Fibroblast of skin of back (primary cell): ENCODE data around the gene TRAK2.
A peak's percentile ranks its signal among the peaks of the same experiment; 100 is the strongest.
"Not testable (repeated sequence)": the region's sequence is repeated elsewhere in the genome, so short reads cannot be mapped to it uniquely, and the experiment has no call there.

Experiments used
- DNase-seq: peaks from one replicate; pipeline ENCODE4 v3.0.0-alpha.2; 2013

Gene TRAK2

GRCh38 chr2:201415149-201415548 lies 36.1 kb downstream of the TRAK2 start:
- DNase-seq = no peak

- DNase-seq = peak; percentile 78
These were observed 36.9 kb downstream of the TRAK2 start for GRCh38 chr2:201414099-201415023.

- no peak for DNase-seq
These were observed 37.7 kb downstream of the TRAK2 start for GRCh38 chr2:201413552-201413951.

- DNase-seq = no peak
These were observed 38.1 kb downstream of the TRAK2 start for GRCh38 chr2:201413143-201413542.

GRCh38 chr2:201411421-201411820 lies 39.8 kb downstream of the TRAK2 start:
- peak; percentile 63 for DNase-seq

GRCh38 chr2:201408931-201409330 lies 42.3 kb downstream of the TRAK2 start:
- DNase-seq = no peak

- no peak for DNase-seq
These were observed 44.0 kb downstream of the TRAK2 start for GRCh38 chr2:201407265-201407664.

GRCh38 chr2:201406077-201406662 lies 45.1 kb downstream of the TRAK2 start:
- peak; percentile 46 for DNase-seq

GRCh38 chr2:201404699-201405280 lies 46.5 kb downstream of the TRAK2 start:
- DNase-seq = no peak

GRCh38 chr2:201403880-201404279 lies 47.4 kb downstream of the TRAK2 start:
- peak; percentile 27 for DNase-seq

- DNase-seq = peak; percentile 69
These were observed 48.4 kb downstream of the TRAK2 start for GRCh38 chr2:201402651-201403562.

GRCh38 chr2:201401815-201402214 lies 49.4 kb downstream of the TRAK2 start:
- DNase-seq = no peak

GRCh38 chr2:201396595-201396994 lies 54.7 kb downstream of the TRAK2 start:
- peak; percentile 22 for DNase-seq

GRCh38 chr2:201383136-201383535 lies 68.1 kb downstream of the TRAK2 start:
- DNase-seq = no peak

GRCh38 chr2:201378496-201379397 lies 72.5 kb downstream of the TRAK2 start:
- peak; percentile 25 for DNase-seq

- no peak for DNase-seq
These were observed 74.0 kb downstream of the TRAK2 start for GRCh38 chr2:201377218-201377617.

GRCh38 chr2:201369775-201370174 lies 81.5 kb downstream of the TRAK2 start:
- DNase-seq = no peak

- not testable (repeated sequence) for DNase-seq
These were observed 81.9 kb downstream of the TRAK2 start for GRCh38 chr2:201369318-201369717.

- DNase-seq = peak; percentile 14
These were observed 85.1 kb downstream of the TRAK2 start for GRCh38 chr2:201366146-201366545.

GRCh38 chr2:201363857-201364560 lies 87.2 kb downstream of the TRAK2 start:
- peak; percentile 57 for DNase-seq

GRCh38 chr2:201362396-201362795 lies 88.9 kb downstream of the TRAK2 start:
- peak; percentile 30 for DNase-seq
